ENCODE data around the gene SKA3. TPM values are rescaled to one million over a fixed set of nuclear protein-coding genes. Genes with fewer than 3 reads are reported as not detected.
"Not testable (repeated sequence)": the region's sequence is repeated elsewhere in the genome, so short reads cannot be mapped to it uniquely, and the experiment has no call there.

SKA3 gene
- total RNA-seq, 1 donor from 2014 or later, result 3.1 TPM

DNA sequence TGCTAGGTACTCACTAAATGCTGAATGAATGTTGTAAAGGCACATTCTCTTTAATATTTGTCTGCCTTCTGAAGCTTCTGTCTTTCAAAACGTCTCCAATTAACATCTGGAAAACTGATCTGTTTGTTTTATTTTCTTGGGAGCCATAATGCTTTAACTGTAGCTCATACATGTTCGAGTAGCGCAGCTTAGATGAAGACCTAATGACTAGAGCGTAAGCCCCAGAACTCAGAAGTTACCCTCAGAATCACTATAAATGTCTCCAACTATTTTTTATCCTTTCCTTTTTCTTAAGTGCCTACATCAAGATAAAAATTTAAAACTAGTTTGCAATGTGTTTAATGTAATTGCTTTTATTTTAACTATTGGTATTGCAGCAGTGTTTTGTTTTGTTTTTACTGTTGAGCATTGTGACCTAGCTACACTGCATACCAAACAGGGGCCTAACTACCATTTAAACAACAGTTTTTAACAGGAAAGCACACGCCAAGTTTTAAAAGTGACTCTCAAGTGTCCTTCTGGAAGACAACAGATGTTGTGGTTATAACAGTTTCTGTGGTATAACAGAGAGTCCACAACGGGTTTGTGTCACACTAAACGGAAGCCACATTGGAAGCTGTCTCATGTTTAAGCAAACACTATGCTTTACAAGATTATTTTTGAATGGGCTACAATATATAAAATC, 42.1 kb upstream of the SKA3 start:
- Mint-ChIP-seq H3K27ac (ENCODE audit: unreplicated experiment) (no peak overlapping the region), H3K4me1 (ENCODE audit: low read depth) (no peaks in the 10 kb centered on the region), H3K36me3 (ENCODE audit: low read depth) (peaks cover 2% of the 10 kb centered on the region), H3K4me3 (ENCODE audit: unreplicated experiment) (no peak overlapping the region), H3K27me3 (ENCODE audit: low read depth) (peaks cover 24% of the 10 kb centered on the region), H3K9me3 (ENCODE audit: low read depth) (peaks cover 16% of the 10 kb centered on the region)
- TF ChIP-seq, protein P1, sequence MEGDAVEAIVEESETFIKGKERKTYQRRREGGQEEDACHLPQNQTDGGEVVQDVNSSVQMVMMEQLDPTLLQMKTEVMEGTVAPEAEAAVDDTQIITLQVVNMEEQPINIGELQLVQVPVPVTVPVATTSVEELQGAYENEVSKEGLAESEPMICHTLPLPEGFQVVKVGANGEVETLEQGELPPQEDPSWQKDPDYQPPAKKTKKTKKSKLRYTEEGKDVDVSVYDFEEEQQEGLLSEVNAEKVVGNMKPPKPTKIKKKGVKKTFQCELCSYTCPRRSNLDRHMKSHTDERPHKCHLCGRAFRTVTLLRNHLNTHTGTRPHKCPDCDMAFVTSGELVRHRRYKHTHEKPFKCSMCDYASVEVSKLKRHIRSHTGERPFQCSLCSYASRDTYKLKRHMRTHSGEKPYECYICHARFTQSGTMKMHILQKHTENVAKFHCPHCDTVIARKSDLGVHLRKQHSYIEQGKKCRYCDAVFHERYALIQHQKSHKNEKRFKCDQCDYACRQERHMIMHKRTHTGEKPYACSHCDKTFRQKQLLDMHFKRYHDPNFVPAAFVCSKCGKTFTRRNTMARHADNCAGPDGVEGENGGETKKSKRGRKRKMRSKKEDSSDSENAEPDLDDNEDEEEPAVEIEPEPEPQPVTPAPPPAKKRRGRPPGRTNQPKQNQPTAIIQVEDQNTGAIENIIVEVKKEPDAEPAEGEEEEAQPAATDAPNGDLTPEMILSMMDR (IDR thresholded peaks at IDR 0.05), result no peak
- no peak for DNase-seq (ENCODE audit: low spot score)

GRCh38 chr13:21216332-21216731, 40.0 kb upstream of the SKA3 start:
- H3K4me1 Mint-ChIP-seq (ENCODE audit: low read depth), result no peaks in the 10 kb centered on the region
- DNase-seq (ENCODE audit: low spot score), result no peak
- H3K27me3 Mint-ChIP-seq (ENCODE audit: low read depth), result peaks cover 31% of the 10 kb centered on the region
- TF ChIP-seq, protein P1 (IDR thresholded peaks at IDR 0.05), result no peak
- H3K4me3 Mint-ChIP-seq (ENCODE audit: unreplicated experiment), result no peak overlapping the region
- peaks cover 1% of the 10 kb centered on the region for H3K36me3 Mint-ChIP-seq (ENCODE audit: low read depth)
- H3K9me3 Mint-ChIP-seq (ENCODE audit: low read depth), result peaks cover 11% of the 10 kb centered on the region
- no peak overlapping the region for H3K27ac Mint-ChIP-seq (ENCODE audit: unreplicated experiment)

- H3K4me1 Mint-ChIP-seq (ENCODE audit: low read depth); H3K27ac Mint-ChIP-seq (ENCODE audit: unreplicated experiment); DNase-seq (ENCODE audit: low spot score); H3K9me3 Mint-ChIP-seq (ENCODE audit: low read depth); H3K4me3 Mint-ChIP-seq (ENCODE audit: unreplicated experiment); H3K36me3 Mint-ChIP-seq (ENCODE audit: low read depth): not testable (repeated sequence)
- peaks cover 34% of the 10 kb centered on the region for H3K27me3 Mint-ChIP-seq (ENCODE audit: low read depth)
Measured at GRCh38 chr13:21215419-21215818, 39.1 kb upstream of the SKA3 start.

GRCh38 chr13:21212138-21212775, 35.9 kb upstream of the SKA3 start:
- Mint-ChIP-seq H3K36me3 (ENCODE audit: low read depth) (peaks cover 3% of the 10 kb centered on the region), H3K27ac (ENCODE audit: unreplicated experiment) (no peak overlapping the region), H3K9me3 (ENCODE audit: low read depth) (peaks cover 9% of the 10 kb centered on the region), H3K27me3 (ENCODE audit: low read depth) (peaks cover 38% of the 10 kb centered on the region), H3K4me3 (ENCODE audit: unreplicated experiment) (no peak overlapping the region), H3K4me1 (ENCODE audit: low read depth) (no peaks in the 10 kb centered on the region)
- no peak for DNase-seq (ENCODE audit: low spot score)
- TF ChIP-seq, protein P1 (IDR thresholded peaks at IDR 0.05), result no peak

DNA sequence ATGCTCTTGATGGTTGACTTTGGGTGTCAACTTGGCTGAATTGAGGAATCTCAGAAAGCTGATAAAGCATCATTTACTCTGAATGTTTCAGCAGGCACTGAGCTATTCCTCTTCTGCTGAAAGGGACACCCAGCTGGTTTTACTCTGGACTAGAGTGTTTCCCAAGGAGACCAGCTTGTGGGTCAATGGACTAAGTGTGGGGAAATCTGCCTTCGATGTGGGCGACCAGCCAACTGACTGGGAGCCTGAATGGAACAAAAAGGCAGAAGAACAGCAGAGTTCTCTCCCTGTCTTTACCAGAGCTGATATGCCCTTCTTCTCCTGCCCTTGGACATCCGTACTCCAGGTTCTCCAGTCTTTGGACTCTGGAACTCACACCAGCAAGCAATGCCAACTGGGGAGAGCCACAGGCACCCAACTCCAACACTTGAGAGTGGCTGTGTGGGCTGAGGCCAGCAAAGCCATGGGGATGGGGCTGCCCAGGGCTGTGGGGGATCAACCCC, 32.4 kb upstream of the SKA3 start:
- H3K9me3 Mint-ChIP-seq (ENCODE audit: low read depth), result peaks cover 9% of the 10 kb centered on the region
- H3K36me3 Mint-ChIP-seq (ENCODE audit: low read depth), result peaks cover 3% of the 10 kb centered on the region
- peaks cover 18% of the 10 kb centered on the region for H3K27me3 Mint-ChIP-seq (ENCODE audit: low read depth)
- no peak for DNase-seq (ENCODE audit: low spot score)
- no peak overlapping the region for H3K27ac Mint-ChIP-seq (ENCODE audit: unreplicated experiment)
- H3K4me1 Mint-ChIP-seq (ENCODE audit: low read depth), result no peaks in the 10 kb centered on the region
- TF ChIP-seq, protein P1 (IDR thresholded peaks at IDR 0.05), result no peak
- H3K4me3 Mint-ChIP-seq (ENCODE audit: unreplicated experiment), result no peak overlapping the region
